HL-60 (cell line): ENCODE measurements around the gene NUP35.
"Not testable (repeated sequence)": the region's sequence is repeated elsewhere in the genome, so short reads cannot be mapped to it uniquely, and the experiment has no call there.

Experiments
- DNase-seq, 2 experiments: peaks; one replicate each; pipeline ENCODE4 v3.0.0-alpha.2; 2010 to 2020; ENCODE audit warnings: low read depth in 1 of 2, low spot score in 1 of 2
- H3K27ac ChIP-seq: fragments of 250-450 bp; sonication (Bioruptor Pico); replicated peaks from 2 replicates; pipeline ENCODE4 v1.5.1; 2020; ENCODE audit warnings: mild to moderate bottlenecking, moderate library complexity
- H3K27me3 ChIP-seq: fragments of 250-450 bp; sonication (Bioruptor Pico); 2 replicates; pipeline ENCODE4 v1.5.1; 2021; ENCODE audit warnings: mild to moderate bottlenecking, moderate library complexity; ENCODE audit not compliant: insufficient read depth, poor library complexity, severe bottlenecking
- H3K4me3 ChIP-seq: replicated peaks from 2 replicates; pipeline ENCODE4 v1.5.1; 2011; ENCODE audit warnings: mild to moderate bottlenecking, control low read depth, low read length; ENCODE audit not compliant: insufficient read depth
- CTCF ChIP-seq: IDR thresholded peaks from one replicate; pipeline ENCODE4 v1.5.1; 2011; ENCODE audit warnings: low read length, control low read depth, inconsistent platforms; ENCODE audit not compliant: insufficient read depth
- GABPA ChIP-seq: IDR thresholded peaks from 2 replicates; pipeline ENCODE4 v1.6.1; 2012; ENCODE audit warnings: low read depth
- POLR2AphosphoS5 ChIP-seq: IDR thresholded peaks from 2 replicates; pipeline ENCODE4 v1.6.1; 2012; ENCODE audit warnings: low read depth
- REST ChIP-seq: IDR thresholded peaks from 2 replicates; pipeline ENCODE4 v1.6.1; 2012; ENCODE audit warnings: low read depth; ENCODE audit not compliant: insufficient replicate concordance
- SPI1 ChIP-seq: IDR thresholded peaks from 2 replicates; pipeline ENCODE4 v1.6.1; 2012; ENCODE audit warnings: low read depth, mild to moderate bottlenecking, borderline replicate concordance

The NUP35 gene

GRCh38 chr2:183164650-183165015 lies 40.4 kb downstream of the NUP35 start:
- Histone ChIP-seq H3K27me3 (no peaks in the 10 kb centered on the region), H3K4me3 (no peak overlapping the region), H3K27ac (no peak overlapping the region)
- no peak for DNase-seq
- TF ChIP-seq SPI1 = no peak
- no peak for TF ChIP-seq GABPA
- TF ChIP-seq REST = no peak
- TF ChIP-seq POLR2AphosphoS5 = no peak
- no peak for TF ChIP-seq CTCF

- DNase-seq = no peak
- TF ChIP-seq CTCF (no peak), SPI1 (no peak), POLR2AphosphoS5 (no peak)
- H3K4me3 ChIP-seq = no peak overlapping the region
- H3K27ac ChIP-seq = no peak overlapping the region
- no peaks in the 10 kb centered on the region for H3K27me3 ChIP-seq
Observed at GRCh38 chr2:183166210-183166609, 42.0 kb downstream of the NUP35 start.

- DNase-seq, H3K4me3 ChIP-seq, H3K27me3 ChIP-seq, H3K27ac ChIP-seq: not testable (repeated sequence)
Observed at GRCh38 chr2:183166976-183167375, 42.7 kb downstream of the NUP35 start.

- Histone ChIP-seq H3K27me3 (no peaks in the 10 kb centered on the region), H3K27ac (no peak overlapping the region), H3K4me3 (no peak overlapping the region)
- no peak for TF ChIP-seq SPI1
- TF ChIP-seq CTCF = no peak
- no peak for TF ChIP-seq GABPA
- no peak for DNase-seq
Observed at GRCh38 chr2:183172220-183172887, 48.1 kb downstream of the NUP35 start.

- no peak for DNase-seq
- no peaks in the 10 kb centered on the region for H3K27me3 ChIP-seq
- no peak overlapping the region for H3K4me3 ChIP-seq
- no peak overlapping the region for H3K27ac ChIP-seq
- TF ChIP-seq GABPA (no peak), CTCF (no peak), POLR2AphosphoS5 (no peak), SPI1 (no peak), REST (no peak)
Observed at GRCh38 chr2:183179156-183179555, 54.9 kb downstream of the NUP35 start.
